Right lobe of liver (tissue), 4 donors: ENCODE data around the gene SLC27A6.
"Not testable (repeated sequence)": the region's sequence is repeated elsewhere in the genome, so short reads cannot be mapped to it uniquely, and the experiment has no call there.

Experiments
- POLR2A ChIP-seq: fragments of 450-650 bp; IDR thresholded peaks from one replicate; pipeline ENCODE4 v1.6.1; 2017; ENCODE audit warnings: antibody characterized with exemption, mild to moderate bottlenecking
- TF ChIP-seq, protein P1 (sequence below), 4 donors: fragments of 200-600 bp in 3 of 4; fragments of 450-650 bp in 1 of 4; IDR thresholded peaks; one replicate each; pipeline versions ENCODE4 v1.5.1 to v1.8.0; 2016 to 2022; ENCODE audit warnings: antibody characterized with exemption in 4 of 4, mild to moderate bottlenecking in 2 of 4
- donor health status: DM: no; HTN: no; CAD: no.
- donor health status: DM: no; HTN: no; CAD: no.
- donor health status: DM: no; HTN: yes; CAD: no.

DNA sequence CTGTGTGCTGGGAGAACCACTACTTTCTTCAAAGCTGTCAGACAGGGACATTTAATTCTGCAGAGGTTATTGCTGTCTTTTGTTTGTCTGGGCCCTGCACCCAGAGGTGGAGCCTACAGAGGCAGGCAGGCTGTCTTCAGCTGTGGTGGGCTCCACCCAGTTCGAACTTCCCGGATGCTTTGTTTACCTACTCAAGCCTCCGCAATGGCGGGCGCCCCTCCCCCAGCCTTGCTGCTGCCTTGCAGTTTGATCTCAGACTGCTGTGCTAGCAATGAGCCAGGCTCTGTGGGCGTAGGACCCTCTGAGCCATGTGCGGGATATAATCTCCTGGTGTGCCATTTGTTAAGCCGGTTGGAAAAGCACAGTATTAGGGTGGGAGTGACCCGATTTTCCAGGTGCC is 22.2 kb upstream of the SLC27A6 start:
- not testable (repeated sequence) for TF ChIP-seq POLR2A
- TF ChIP-seq, protein P1, sequence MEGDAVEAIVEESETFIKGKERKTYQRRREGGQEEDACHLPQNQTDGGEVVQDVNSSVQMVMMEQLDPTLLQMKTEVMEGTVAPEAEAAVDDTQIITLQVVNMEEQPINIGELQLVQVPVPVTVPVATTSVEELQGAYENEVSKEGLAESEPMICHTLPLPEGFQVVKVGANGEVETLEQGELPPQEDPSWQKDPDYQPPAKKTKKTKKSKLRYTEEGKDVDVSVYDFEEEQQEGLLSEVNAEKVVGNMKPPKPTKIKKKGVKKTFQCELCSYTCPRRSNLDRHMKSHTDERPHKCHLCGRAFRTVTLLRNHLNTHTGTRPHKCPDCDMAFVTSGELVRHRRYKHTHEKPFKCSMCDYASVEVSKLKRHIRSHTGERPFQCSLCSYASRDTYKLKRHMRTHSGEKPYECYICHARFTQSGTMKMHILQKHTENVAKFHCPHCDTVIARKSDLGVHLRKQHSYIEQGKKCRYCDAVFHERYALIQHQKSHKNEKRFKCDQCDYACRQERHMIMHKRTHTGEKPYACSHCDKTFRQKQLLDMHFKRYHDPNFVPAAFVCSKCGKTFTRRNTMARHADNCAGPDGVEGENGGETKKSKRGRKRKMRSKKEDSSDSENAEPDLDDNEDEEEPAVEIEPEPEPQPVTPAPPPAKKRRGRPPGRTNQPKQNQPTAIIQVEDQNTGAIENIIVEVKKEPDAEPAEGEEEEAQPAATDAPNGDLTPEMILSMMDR (IDR thresholded peaks at IDR 0.05): not testable (repeated sequence)
